ENCODE measurements around the gene ERVFRD-1.
"Not testable (repeated sequence)": the region's sequence is repeated elsewhere in the genome, so short reads cannot be mapped to it uniquely, and the experiment has no call there.

The ERVFRD-1 gene

GRCh38 chr6:11126876-11127275, 15.4 kb upstream of the ERVFRD-1 start:
- DNase-seq: no peak

GRCh38 chr6:11123978-11124377, 12.5 kb upstream of the ERVFRD-1 start:
- no peak for DNase-seq

- no peak for DNase-seq
Observed at GRCh38 chr6:11122380-11122779, 10.9 kb upstream of the ERVFRD-1 start.

GRCh38 chr6:11121851-11122250, 10.3 kb upstream of the ERVFRD-1 start:
- no peak for DNase-seq

- DNase-seq: no peak
Observed at GRCh38 chr6:11120271-11121005, 8.9 kb upstream of the ERVFRD-1 start.

- DNase-seq: peak; percentile 70 to 88 (median 87)
Observed at GRCh38 chr6:11115808-11116536, 4.4 kb upstream of the ERVFRD-1 start.

- DNase-seq: no peak
Observed at GRCh38 chr6:11113038-11113437, 1.5 kb upstream of the ERVFRD-1 start.

GRCh38 chr6:11111769-11112437, 378 bp upstream of the ERVFRD-1 start:
- DNase-seq: peak; percentile 35 to 52 (median 47)

GRCh38 chr6:11108726-11109125, 2.8 kb downstream of the ERVFRD-1 start:
- DNase-seq: no peak

- DNase-seq: no peak
Observed at GRCh38 chr6:11103065-11103464, 8.5 kb downstream of the ERVFRD-1 start.

GRCh38 chr6:11101417-11101816, 10.1 kb downstream of the ERVFRD-1 start:
- DNase-seq: no peak

- DNase-seq: no peak
Observed at GRCh38 chr6:11098004-11098403, 13.5 kb downstream of the ERVFRD-1 start.

GRCh38 chr6:11097476-11097875, 14.0 kb downstream of the ERVFRD-1 start:
- DNase-seq: peak in 1 of 3 donors; percentile 20

GRCh38 chr6:11096109-11096508, 15.4 kb downstream of the ERVFRD-1 start:
- peak; percentile 49 to 57 (median 55) for DNase-seq

- DNase-seq: peak; percentile 13 to 63 (median 49)
Observed at GRCh38 chr6:11094941-11095340, 16.6 kb downstream of the ERVFRD-1 start.

GRCh38 chr6:11094411-11094851, 17.1 kb downstream of the ERVFRD-1 start:
- DNase-seq: peak in 1 of 3 donors; percentile 68

GRCh38 chr6:11093626-11094410, 17.7 kb downstream of the ERVFRD-1 start, which contains the start of gene SMIM13:
TSS of gene SMIM13 (plus strand) at chr6:11093834. CDS start at chr6:11094314, 480 bp downstream.
- peak; percentile 99 for DNase-seq

- no peak for DNase-seq
Observed at GRCh38 chr6:11093376-11093625, 18.2 kb downstream of the ERVFRD-1 start.

GRCh38 chr6:11092668-11093375, 18.7 kb downstream of the ERVFRD-1 start:
- DNase-seq: no peak

- peak; percentile 12 to 27 (median 25) for DNase-seq
Observed at GRCh38 chr6:11091141-11091540, 20.4 kb downstream of the ERVFRD-1 start.

GRCh38 chr6:11089695-11090094, 21.8 kb downstream of the ERVFRD-1 start:
- no peak for DNase-seq

- DNase-seq: not testable (repeated sequence)
Observed at GRCh38 chr6:11087141-11087812, 24.2 kb downstream of the ERVFRD-1 start.

Data from suppressor macrophage treated with lipopolysaccharide for 1 hour (primary cell).